Endothelial cell of umbilical vein (primary cell): Measurements from ENCODE around the gene HOXC5. TPM values are rescaled to one million over a fixed set of nuclear protein-coding genes. Genes with fewer than 3 reads are reported as not detected.

ENCODE experiments used
- BruUV-seq: library from RNA; stranded (reverse); fragments of 400-500 nt; replicated peaks from 2 replicates; lab custom pipeline; 2021; lab: Mats Ljungman, UMichigan
- CTCF ChIA-PET: fragments of 300-600, 350-600 bp; sonication (Branson Sonifier 250); formaldehyde crosslinking; loops from one replicate; lab custom pipeline; 2021; ENCODE audit warnings: antibody characterized with exemption, inconsistent platforms; lab: Charles Lee
- POLR2A ChIA-PET: fragments of 300-600, 350-600 bp; sonication (Branson Sonifier 250); formaldehyde crosslinking; loops from one replicate; lab custom pipeline; 2021; ENCODE audit warnings: antibody characterized with exemption, inconsistent platforms; lab: Charles Lee
- DNase-seq: peaks from one replicate; pipeline ENCODE4 v3.0.0-alpha.2; 2011; ENCODE audit warnings: low read depth, low spot score
- FAIRE-seq: peaks from 2 replicates; lab custom pipeline; 2011; peaks lifted over from hg19 to GRCh38; lab: Jason Lieb, UNC
- H2AFZ ChIP-seq: 2 replicates; pipeline ENCODE4 v1.6.0; 2012; ENCODE audit warnings: low read depth, low read length, control low read depth, inconsistent platforms
- H3K27ac ChIP-seq: 2 replicates; pipeline ENCODE4 v1.5.1; 2011; ENCODE audit warnings: low read depth, mild to moderate bottlenecking, control low read depth, low read length, moderate library complexity; ENCODE audit not compliant: insufficient read depth
- H3K27me3 ChIP-seq, 2 experiments: 2 replicates each; pipeline versions ENCODE4 v1.6.0 to v1.6.1; 2011; ENCODE audit warnings: low read length in 2 of 2, mixed read lengths in 1 of 2; ENCODE audit not compliant: control insufficient read depth in 2 of 2, insufficient read depth in 2 of 2
- H3K36me3 ChIP-seq, 2 experiments: 2 replicates in 1 of 2; 3 replicates in 1 of 2; pipeline ENCODE4 v1.5.1; 2011; ENCODE audit warnings: low read length in 2 of 2, mild to moderate bottlenecking in 1 of 2, moderate library complexity in 1 of 2; ENCODE audit not compliant: control insufficient read depth in 2 of 2, insufficient read depth in 2 of 2; ENCODE audit errors: extremely low read depth in 1 of 2
- H3K4me1 ChIP-seq: 3 replicates; pipeline ENCODE4 v1.5.1; 2011; ENCODE audit warnings: mild to moderate bottlenecking, low read length; ENCODE audit not compliant: control insufficient read depth, insufficient read depth; ENCODE audit errors: extremely low read depth
- H3K4me2 ChIP-seq: 2 replicates; pipeline ENCODE4 v1.6.1; 2011; ENCODE audit warnings: low read length, control low read depth, mixed read lengths; ENCODE audit not compliant: insufficient read depth
- H3K4me3 ChIP-seq, 3 experiments: fragments of 200-600 bp in 1 of 3; sonication (generic), shearing (Covaris generic) in 1 of 3; replicated peaks in 1 of 3; 2 replicates each; pipeline ENCODE4 v1.5.1; 2011 to 2016; ENCODE audit warnings: control low read depth in 3 of 3, low read length in 3 of 3, mild to moderate bottlenecking in 2 of 3, inconsistent platforms in 1 of 3, low read depth in 1 of 3, moderate library complexity in 1 of 3; ENCODE audit not compliant: insufficient read depth in 1 of 3
- H3K79me2 ChIP-seq: 2 replicates; pipeline ENCODE4 v1.6.0; 2012; ENCODE audit warnings: low read length, inconsistent platforms; ENCODE audit not compliant: control insufficient read depth, insufficient read depth
- H3K9ac ChIP-seq: replicated peaks from 2 replicates; pipeline ENCODE3; 2011; ENCODE audit warnings: low read length, control low read depth; ENCODE audit not compliant: insufficient read depth; ENCODE audit errors: extremely low read depth
- H3K9me1 ChIP-seq: replicated peaks from 3 replicates; pipeline ENCODE4 v1.6.0; 2011; ENCODE audit warnings: mild to moderate bottlenecking, low read length; ENCODE audit not compliant: control insufficient read depth, insufficient read depth; ENCODE audit errors: extremely low read depth
- H3K9me3 ChIP-seq: replicated peaks from 2 replicates; pipeline ENCODE4 v1.5.1; 2012; ENCODE audit warnings: low read length, inconsistent platforms; ENCODE audit not compliant: control insufficient read depth, insufficient read depth
- H4K20me1 ChIP-seq: replicated peaks from 2 replicates; pipeline ENCODE3; 2011; ENCODE audit warnings: mild to moderate bottlenecking, low read length; ENCODE audit not compliant: control insufficient read depth, insufficient read depth; ENCODE audit errors: extremely low read depth
- FOS ChIP-seq: IDR thresholded peaks from 2 replicates; pipeline ENCODE4 v1.6.1; 2011; ENCODE audit warnings: mild to moderate bottlenecking, low read length, moderate library complexity, borderline replicate concordance; ENCODE audit not compliant: insufficient read depth
- GATA2 ChIP-seq: IDR thresholded peaks from 2 replicates; pipeline ENCODE4 v1.7.0; 2011; ENCODE audit warnings: low read depth, mild to moderate bottlenecking, moderate library complexity, mixed read lengths, low read length; ENCODE audit not compliant: insufficient read length, insufficient read depth
- JUN ChIP-seq: IDR thresholded peaks from 2 replicates; pipeline ENCODE4 v1.6.1; 2011; ENCODE audit warnings: borderline replicate concordance, low read depth; ENCODE audit not compliant: insufficient read length, insufficient read depth
- MYC ChIP-seq: IDR thresholded peaks from one replicate; pipeline ENCODE4 v1.6.1; 2011; ENCODE audit warnings: mild to moderate bottlenecking, low read depth, low read length
- POLR2AphosphoS5 ChIP-seq: IDR thresholded peaks from 2 replicates; pipeline ENCODE4 v1.6.1; 2012; ENCODE audit warnings: low read depth, mild to moderate bottlenecking, control low read depth, low read length, moderate library complexity; ENCODE audit not compliant: insufficient read depth
- dilution Hi-C: fragments of 300-500 bp; cut with MboI; formaldehyde crosslinking; loops from one replicate; pipeline ENCODE4 v1.15.0; 2019; ENCODE audit warnings: low sequenced_read_pairs; ENCODE audit not compliant: extremely low pct_ligation_motif_present
- intact Hi-C: fragments of 100-400 bp; cut with micrococcal nuclease; formaldehyde crosslinking; loops from one replicate; pipeline ENCODE4 v1.10.0; 2022
- polyA plus RNA-seq, 4 experiments: library from polyadenylated mRNA; depleted of rRNA in 3 of 4; stranded (reverse) in 3 of 4; unstranded in 1 of 4; fragments of >200 nt; gene quantifications; 2 replicates each; pipeline versions ENCODE4 v1.2.1 to v1.2.3, GENCODE V29; 2011 to 2012; ENCODE audit warnings: missing spikeins in 1 of 4
- total RNA-seq: library from RNA; stranded (reverse); gene quantifications from 2 replicates; pipeline ENCODE4 v1.2.3, GENCODE V29; 2021
- TF ChIP-seq, protein P1 (sequence below): IDR thresholded peaks from 2 replicates; pipeline ENCODE4 v1.6.1; 2011; ENCODE audit not compliant: insufficient read depth, insufficient read length
- TF ChIP-seq, protein P2 (sequence below), 2 donors: IDR thresholded peaks; 1 replicate in 1 of 2; 2 replicates in 1 of 2; pipeline ENCODE4 v1.5.1; 2011; ENCODE audit warnings: low read length in 2 of 2, mild to moderate bottlenecking in 2 of 2, moderate library complexity in 2 of 2, control low read depth in 1 of 2, inconsistent platforms in 1 of 2, low read depth in 1 of 2; ENCODE audit not compliant: insufficient read depth in 1 of 2; ENCODE audit errors: extremely low read depth in 1 of 2

HOXC5 gene
- total and polyA plus RNA-seq, 2 donors (not counting 3 experiments of a cell fraction or from before 2014, with no cell fraction given) = not detected

DNA sequence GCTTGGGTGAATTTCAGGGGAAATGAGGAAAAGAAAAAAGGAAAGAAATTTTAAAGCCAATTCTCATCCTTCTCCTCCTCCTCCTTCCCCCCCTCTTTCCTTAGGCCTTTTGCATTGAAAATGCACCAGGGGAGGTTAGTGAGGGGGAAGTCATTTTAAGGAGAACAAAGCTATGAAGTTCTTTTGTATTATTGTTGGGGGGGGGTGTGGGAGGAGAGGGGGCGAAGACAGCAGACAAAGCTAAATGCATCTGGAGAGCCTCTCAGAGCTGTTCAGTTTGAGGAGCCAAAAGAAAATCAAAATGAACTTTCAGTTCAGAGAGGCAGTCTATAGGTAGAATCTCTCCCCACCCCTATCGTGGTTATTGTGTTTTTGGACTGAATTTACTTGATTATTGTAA is 22.7 kb downstream of the HOXC5 start:
- Histone ChIP-seq H3K4me3 (no peak overlapping the region), H2AFZ (no peak overlapping the region), H3K36me3 (no peaks in the 10 kb centered on the region), H3K4me2 (no peak overlapping the region), H3K9me3 (no peaks in the 10 kb centered on the region), H3K9me1 (no peaks in the 10 kb centered on the region), H3K4me1 (no peaks in the 10 kb centered on the region), H3K9ac (no peak overlapping the region), H3K27ac (no peak overlapping the region), H3K27me3 (peaks cover 77 to 90% of the 10 kb centered on the region in 2 experiments), H4K20me1 (no peaks in the 10 kb centered on the region), H3K79me2 (no peaks in the 10 kb centered on the region)
- POLR2A ChIA-PET = no interaction called here
- CTCF ChIA-PET = interaction anchor here (1.3 kb wide), 1 partner anchor 27 kb away, joined by 4 read pairs; no protein-coding TSS in a partner anchor
- intact Hi-C loops (no loop called here), dilution Hi-C loops (no loop called here)
- no TSS peak for BruUV-seq
- DNase-seq (no peak), FAIRE-seq (no peak)
- TF ChIP-seq GATA2 = no peak
- no peak for TF ChIP-seq POLR2AphosphoS5
- TF ChIP-seq, protein P1, sequence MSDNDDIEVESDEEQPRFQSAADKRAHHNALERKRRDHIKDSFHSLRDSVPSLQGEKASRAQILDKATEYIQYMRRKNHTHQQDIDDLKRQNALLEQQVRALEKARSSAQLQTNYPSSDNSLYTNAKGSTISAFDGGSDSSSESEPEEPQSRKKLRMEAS = no peak
- no peak for TF ChIP-seq JUN
- TF ChIP-seq FOS = no peak
- no peak for TF ChIP-seq MYC
- TF ChIP-seq, protein P2, sequence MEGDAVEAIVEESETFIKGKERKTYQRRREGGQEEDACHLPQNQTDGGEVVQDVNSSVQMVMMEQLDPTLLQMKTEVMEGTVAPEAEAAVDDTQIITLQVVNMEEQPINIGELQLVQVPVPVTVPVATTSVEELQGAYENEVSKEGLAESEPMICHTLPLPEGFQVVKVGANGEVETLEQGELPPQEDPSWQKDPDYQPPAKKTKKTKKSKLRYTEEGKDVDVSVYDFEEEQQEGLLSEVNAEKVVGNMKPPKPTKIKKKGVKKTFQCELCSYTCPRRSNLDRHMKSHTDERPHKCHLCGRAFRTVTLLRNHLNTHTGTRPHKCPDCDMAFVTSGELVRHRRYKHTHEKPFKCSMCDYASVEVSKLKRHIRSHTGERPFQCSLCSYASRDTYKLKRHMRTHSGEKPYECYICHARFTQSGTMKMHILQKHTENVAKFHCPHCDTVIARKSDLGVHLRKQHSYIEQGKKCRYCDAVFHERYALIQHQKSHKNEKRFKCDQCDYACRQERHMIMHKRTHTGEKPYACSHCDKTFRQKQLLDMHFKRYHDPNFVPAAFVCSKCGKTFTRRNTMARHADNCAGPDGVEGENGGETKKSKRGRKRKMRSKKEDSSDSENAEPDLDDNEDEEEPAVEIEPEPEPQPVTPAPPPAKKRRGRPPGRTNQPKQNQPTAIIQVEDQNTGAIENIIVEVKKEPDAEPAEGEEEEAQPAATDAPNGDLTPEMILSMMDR (IDR thresholded peaks at IDR 0.05; ENCODE audit: extremely low read depth in 1 of 2, insufficient read depth in 1 of 2, low read depth in 1 of 2, low read length in 2 of 2) = no peak
